Vagina (tissue), 2 donors: ENCODE data around the gene OLIG3. TPM values are rescaled to one million over a fixed set of nuclear protein-coding genes. Genes with fewer than 3 reads are reported as not detected.

Experiments
- DNase-seq, 2 donors: peaks; one replicate each; pipeline ENCODE4 v3.0.0-alpha.2; 2017; ENCODE audit errors: extremely low spot score in 2 of 2
- H3K27ac ChIP-seq: fragments of 200-600 bp; sonication (generic); one replicate; pipeline ENCODE4 v1.5.1; 2019
- H3K27me3 ChIP-seq: fragments of 200-600 bp; sonication (generic); one replicate; pipeline ENCODE4 v1.5.1; 2019
- H3K36me3 ChIP-seq, 2 donors: fragments of 200-600 bp; sonication (generic); one replicate each; pipeline ENCODE4 v1.5.1; 2017 to 2019
- H3K4me1 ChIP-seq: fragments of 200-600 bp; sonication (generic); one replicate; pipeline ENCODE4 v1.5.1; 2019
- H3K4me3 ChIP-seq, 2 donors: fragments of 200-600 bp; sonication (generic); 1 replicate in 1 of 2; 2 replicates in 1 of 2; pipeline ENCODE4 v1.5.1; 2016 to 2019
- H3K9me3 ChIP-seq: fragments of 200-600 bp; sonication (generic); one replicate; pipeline ENCODE4 v1.5.1; 2019
- CTCF ChIP-seq, 3 experiments: fragments of 450-650 bp in 2 of 3; fragments of 200-600 bp in 1 of 3; sonication (generic) in 1 of 3; IDR thresholded peaks; one replicate each; pipeline ENCODE4 v1.5.1; 2017 to 2019; ENCODE audit warnings: antibody characterized with exemption in 3 of 3, mild to moderate bottlenecking in 2 of 3, moderate library complexity in 2 of 3
- POLR2A ChIP-seq, 2 donors: fragments of 450-650 bp; IDR thresholded peaks; one replicate each; pipeline ENCODE4 v1.6.1; 2017; ENCODE audit warnings: antibody characterized with exemption in 2 of 2, mild to moderate bottlenecking in 2 of 2, moderate library complexity in 2 of 2
- POLR2AphosphoS5 ChIP-seq, 2 donors: sonication (generic); formaldehyde crosslinking; IDR thresholded peaks; one replicate each; pipeline ENCODE4 v1.9.0; 2017; ENCODE audit warnings: antibody characterized with exemption in 2 of 2, mild to moderate bottlenecking in 2 of 2, low read depth in 1 of 2; ENCODE audit not compliant: insufficient read depth in 1 of 2
- intact Hi-C: fragments of 100-400 bp; cut with DNase I; formaldehyde crosslinking; loops from one replicate; pipeline ENCODE4 v1.15.1; 2023
- total RNA-seq: library from RNA; depleted of rRNA; stranded (reverse); fragments of >200 nt; gene quantifications from one replicate; pipeline ENCODE4 v1.2.3, GENCODE V29; 2016

The OLIG3 gene
- not detected for total RNA-seq

- Histone ChIP-seq H3K27me3 (peaks cover 17% of the 10 kb centered on the region), H3K9me3 (no peaks in the 10 kb centered on the region), H3K4me3 (no peak within 1 kb of the TSS), H3K36me3 (no peaks in the 10 kb centered on the region), H3K27ac (no peak within 1 kb of the TSS), H3K4me1 (peaks cover 40% of the 10 kb centered on the region)
- TF ChIP-seq POLR2AphosphoS5 (IDR thresholded peaks at IDR 0.05; ENCODE audit: insufficient read depth in 1 of 2, low read depth in 1 of 2) (no peak), CTCF (IDR thresholded peaks at IDR 0.05) (no peak), POLR2A (IDR thresholded peaks at IDR 0.05) (no peak)
- intact Hi-C loops, result no loop called here
- no peak for DNase-seq
Observed at GRCh38 chr6:137494281-137494987, at the start of gene OLIG3. TSS of gene OLIG3 (minus strand) at chr6:137494394. CDS start at chr6:137494170, 224 bp downstream.

DNA sequence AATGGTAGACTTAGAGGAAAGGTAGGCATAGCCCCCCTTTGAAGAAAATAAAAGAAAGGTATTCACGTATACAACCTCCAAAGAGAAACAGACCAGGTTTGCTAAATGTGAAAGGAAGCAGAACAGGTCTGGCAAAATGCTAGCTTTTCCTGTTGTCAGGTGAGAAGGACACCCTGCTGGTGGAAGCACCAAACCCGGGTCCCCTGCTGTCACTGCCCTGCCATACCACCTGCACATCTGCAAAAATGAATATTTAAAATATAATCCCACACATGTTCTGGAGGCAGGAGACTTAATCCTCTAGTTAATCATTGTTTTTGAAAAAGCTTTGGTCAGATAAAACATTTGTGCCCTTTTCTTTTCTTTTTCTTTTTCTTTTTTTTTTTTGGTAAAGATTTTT is 48.9 kb upstream of the OLIG3 start:
- H3K4me1 ChIP-seq, result no peaks in the 10 kb centered on the region
- H3K9me3 ChIP-seq, result no peaks in the 10 kb centered on the region
- no peaks in the 10 kb centered on the region for H3K27me3 ChIP-seq
- H3K36me3 ChIP-seq, result no peaks in the 10 kb centered on the region
- no peak for DNase-seq
- no peak for TF ChIP-seq POLR2AphosphoS5 (IDR thresholded peaks at IDR 0.05; ENCODE audit: insufficient read depth in 1 of 2, low read depth in 1 of 2)
- no peak for TF ChIP-seq CTCF (IDR thresholded peaks at IDR 0.05)
- no peak overlapping the region for H3K4me3 ChIP-seq
- intact Hi-C loops, result no loop called here
- no peak overlapping the region for H3K27ac ChIP-seq

GRCh38 chr6:137542713-137543112 is 48.5 kb upstream of the OLIG3 start:
- Histone ChIP-seq H3K27ac (no peak overlapping the region), H3K9me3 (no peaks in the 10 kb centered on the region), H3K4me3 (no peak overlapping the region), H3K4me1 (no peaks in the 10 kb centered on the region), H3K27me3 (no peaks in the 10 kb centered on the region), H3K36me3 (no peaks in the 10 kb centered on the region)
- DNase-seq, result no peak
- intact Hi-C loops, result no loop called here
- TF ChIP-seq POLR2A (IDR thresholded peaks at IDR 0.05), result no peak
- TF ChIP-seq POLR2AphosphoS5 (IDR thresholded peaks at IDR 0.05; ENCODE audit: insufficient read depth in 1 of 2, low read depth in 1 of 2), result no peak
- TF ChIP-seq CTCF (IDR thresholded peaks at IDR 0.05), result no peak

DNA sequence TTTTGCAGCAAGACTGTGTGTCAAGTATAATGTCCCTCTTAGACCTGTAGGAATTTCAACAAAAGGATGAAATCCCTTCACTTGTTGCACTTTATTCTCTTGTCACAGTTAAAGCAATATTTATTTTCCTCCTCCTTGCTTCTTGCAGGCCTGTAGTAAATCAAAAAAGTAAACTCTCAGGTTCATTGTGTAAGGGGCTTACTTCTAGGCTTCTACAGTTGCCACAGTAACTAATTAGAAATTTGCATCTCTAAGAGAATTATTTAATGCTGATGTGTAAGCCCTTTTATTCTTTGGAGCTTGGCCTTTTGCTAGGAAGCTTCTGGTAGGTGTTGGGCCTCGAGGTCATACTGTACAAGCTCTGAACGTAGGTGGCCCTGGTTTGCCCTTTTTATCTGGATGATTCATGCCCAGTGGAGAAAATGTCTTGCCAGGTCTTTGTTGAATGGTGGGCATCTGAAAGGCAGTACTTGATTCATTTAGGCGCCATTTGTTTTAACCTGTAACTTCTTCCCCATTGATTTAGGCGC is 47.4 kb upstream of the OLIG3 start:
- no peaks in the 10 kb centered on the region for H3K27me3 ChIP-seq
- TF ChIP-seq POLR2AphosphoS5 (IDR thresholded peaks at IDR 0.05; ENCODE audit: insufficient read depth in 1 of 2, low read depth in 1 of 2) (no peak), CTCF (IDR thresholded peaks at IDR 0.05) (no peak), POLR2A (IDR thresholded peaks at IDR 0.05) (no peak)
- H3K36me3 ChIP-seq, result no peaks in the 10 kb centered on the region
- H3K4me1 ChIP-seq, result no peaks in the 10 kb centered on the region
- no peak overlapping the region for H3K27ac ChIP-seq
- H3K4me3 ChIP-seq, result no peak overlapping the region
- intact Hi-C loops, result no loop called here
- no peaks in the 10 kb centered on the region for H3K9me3 ChIP-seq
- no peak for DNase-seq

DNA sequence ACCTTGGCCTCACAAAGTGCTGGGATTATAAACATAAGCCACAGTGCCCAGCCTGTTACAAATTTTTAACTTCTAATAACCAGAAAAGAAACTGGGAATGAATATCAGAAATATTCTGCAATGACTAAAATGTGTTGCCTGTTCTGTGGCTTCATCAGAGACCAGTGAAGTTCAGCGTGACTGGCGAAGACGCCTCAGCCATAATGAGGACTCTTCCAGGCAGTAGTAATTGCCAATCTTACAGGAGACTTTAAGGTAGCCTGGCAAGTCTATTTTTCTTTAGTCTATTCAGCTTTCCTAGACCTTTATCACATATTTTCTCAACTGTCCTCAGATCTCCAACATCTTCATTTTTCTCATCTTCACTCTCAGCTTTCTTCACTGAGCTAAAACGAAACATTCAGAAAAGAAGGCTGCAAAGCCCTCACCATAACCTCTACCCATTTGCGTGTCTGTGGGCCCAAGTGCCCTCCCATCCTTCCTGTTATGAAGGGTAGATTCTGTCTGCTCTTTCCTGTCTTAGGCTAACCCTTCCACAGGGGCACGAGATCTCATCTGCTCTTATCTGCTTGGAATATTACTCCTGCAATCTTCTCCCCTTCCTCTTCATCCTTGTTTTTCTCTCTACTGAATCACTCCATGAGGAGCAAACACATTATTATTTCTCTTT is 42.0 kb upstream of the OLIG3 start:
- Histone ChIP-seq H3K9me3 (no peaks in the 10 kb centered on the region), H3K36me3 (no peaks in the 10 kb centered on the region), H3K27ac (no peak overlapping the region), H3K4me1 (no peaks in the 10 kb centered on the region), H3K27me3 (no peaks in the 10 kb centered on the region), H3K4me3 (no peak overlapping the region)
- intact Hi-C loops, result no loop called here
- TF ChIP-seq POLR2AphosphoS5 (IDR thresholded peaks at IDR 0.05; ENCODE audit: insufficient read depth in 1 of 2, low read depth in 1 of 2), result no peak
- no peak for TF ChIP-seq POLR2A (IDR thresholded peaks at IDR 0.05)
- no peak for DNase-seq
